GM12891 (cell line): ENCODE results near the gene TUBGCP2.

Experiments
- DNase-seq: peaks from one replicate; pipeline ENCODE4 v3.0.0; 2011; ENCODE audit warnings: low spot score; ENCODE audit not compliant: insufficient read length
- FAIRE-seq: peaks from 2 replicates; lab custom pipeline; 2011; peaks lifted over from hg19 to GRCh38; lab: Jason Lieb, UNC
- PAX5 ChIP-seq: IDR thresholded peaks from 2 replicates; pipeline ENCODE4 v1.6.1; 2011; ENCODE audit warnings: low read length, moderate library complexity, mild to moderate bottlenecking; ENCODE audit not compliant: insufficient read depth, severe bottlenecking
- POLR2A ChIP-seq: IDR thresholded peaks from 2 replicates; pipeline ENCODE4 v1.6.1; 2011; ENCODE audit warnings: low read depth, low read length, control low read depth
- POLR2AphosphoS5 ChIP-seq: IDR thresholded peaks from 2 replicates; pipeline ENCODE4 v1.6.1; 2011; ENCODE audit warnings: low read depth, low read length, control low read depth
- POU2F2 ChIP-seq: IDR thresholded peaks from 2 replicates; pipeline ENCODE4 v1.6.1; 2011; ENCODE audit warnings: low read depth, mild to moderate bottlenecking, control low read depth, low read length, moderate library complexity
- SPI1 ChIP-seq: IDR thresholded peaks from 2 replicates; pipeline ENCODE4 v1.6.1; 2011; ENCODE audit warnings: low read depth, low read length, control low read depth
- TAF1 ChIP-seq: IDR thresholded peaks from 2 replicates; pipeline ENCODE4 v1.6.1; 2011; ENCODE audit warnings: low read depth, low read length, control low read depth

TUBGCP2 gene

GRCh38 chr10:133343558-133343957 lies 34.9 kb upstream of the TUBGCP2 start:
- FAIRE-seq: no peak
- no peak for DNase-seq
- no peak for TF ChIP-seq POLR2AphosphoS5
- no peak for TF ChIP-seq PAX5
- TF ChIP-seq SPI1: no peak
- no peak for TF ChIP-seq POLR2A

GRCh38 chr10:133342942-133343341 lies 34.3 kb upstream of the TUBGCP2 start:
- DNase-seq: no peak
- TF ChIP-seq PAX5 (no peak), SPI1 (no peak), POU2F2 (no peak), TAF1 (no peak), POLR2A (no peak), POLR2AphosphoS5 (no peak)

GRCh38 chr10:133341983-133342382 lies 33.3 kb upstream of the TUBGCP2 start:
- no peak for FAIRE-seq
- TF ChIP-seq PAX5 (no peak), SPI1 (no peak), POU2F2 (no peak), POLR2AphosphoS5 (no peak), TAF1 (no peak), POLR2A (no peak)
- DNase-seq: no peak

More at GRCh38 chr10:133342942-133343341, 34.3 kb upstream of the TUBGCP2 start:
- no peak for FAIRE-seq

- DNase-seq: no peak
- peak; percentile 38 for FAIRE-seq
- no peak for TF ChIP-seq POU2F2
- no peak for TF ChIP-seq PAX5
- TF ChIP-seq POLR2AphosphoS5: no peak
- TF ChIP-seq SPI1: no peak
- no peak for TF ChIP-seq POLR2A
- no peak for TF ChIP-seq TAF1
Observed at GRCh38 chr10:133339708-133340380, 31.2 kb upstream of the TUBGCP2 start.

GRCh38 chr10:133338080-133339071 lies 29.7 kb upstream of the TUBGCP2 start:
- FAIRE-seq (peak; percentile 67), DNase-seq (no peak)
- no peak for TF ChIP-seq SPI1
- TF ChIP-seq POLR2A: no peak
- TF ChIP-seq POU2F2: no peak
- TF ChIP-seq TAF1: no peak
- no peak for TF ChIP-seq POLR2AphosphoS5
- TF ChIP-seq PAX5: no peak

- FAIRE-seq: peak; percentile 88
- no peak for TF ChIP-seq SPI1
- TF ChIP-seq POLR2A: no peak
- TF ChIP-seq TAF1: no peak
- TF ChIP-seq PAX5: no peak
- no peak for TF ChIP-seq POLR2AphosphoS5
- no peak for TF ChIP-seq POU2F2
- DNase-seq: no peak
Observed at GRCh38 chr10:133337370-133337725, 28.7 kb upstream of the TUBGCP2 start.

GRCh38 chr10:133336577-133337369 lies 28.1 kb upstream of the TUBGCP2 start, which contains the start of gene CALY:
CALY (minus strand) TSS chr10:133336896; CDS start chr10:133328989, 7,907 bp downstream.
- FAIRE-seq: peak; percentile 79
- peak; percentile 67 for DNase-seq
- TF ChIP-seq POU2F2 (no peak), SPI1 (no peak), PAX5 (no peak), POLR2A (no peak), POLR2AphosphoS5 (no peak), TAF1 (no peak)

- FAIRE-seq (no peak), DNase-seq (no peak)
- TF ChIP-seq PAX5 (no peak), POLR2AphosphoS5 (no peak), POLR2A (no peak), SPI1 (no peak), POU2F2 (no peak), TAF1 (no peak)
Observed at GRCh38 chr10:133336118-133336576, 27.5 kb upstream of the TUBGCP2 start.
